ENCODE measurements around the gene MT3.

Gene MT3

GRCh38 chr16:56631197-56631596 lies 41.9 kb downstream of the MT3 start:
- no peak for DNase-seq (ENCODE audit: low spot score)

- no peak for DNase-seq (ENCODE audit: low spot score)
These were observed 42.5 kb downstream of the MT3 start for GRCh38 chr16:56631832-56632155.

GRCh38 chr16:56632156-56632847 lies 43.0 kb downstream of the MT3 start, which contains the start of gene MT1M:
Gene MT1M (plus strand): TSS chr16:56632659. CDS start chr16:56632732, 73 bp downstream.
- DNase-seq (ENCODE audit: low spot score), result no peak

- no peak for DNase-seq (ENCODE audit: low spot score)
These were observed 43.6 kb downstream of the MT3 start for GRCh38 chr16:56632848-56633365.

GRCh38 chr16:56633535-56633934 lies 44.2 kb downstream of the MT3 start:
- DNase-seq (ENCODE audit: low spot score), result no peak

GRCh38 chr16:56634715-56635440 lies 45.5 kb downstream of the MT3 start:
- DNase-seq (ENCODE audit: low spot score), result no peak

- no peak for DNase-seq (ENCODE audit: low spot score)
These were observed 46.2 kb downstream of the MT3 start for GRCh38 chr16:56635441-56635967.

GRCh38 chr16:56636616-56637413 lies 47.5 kb downstream of the MT3 start:
- no peak for DNase-seq (ENCODE audit: low spot score)

- peak; percentile 52 for DNase-seq (ENCODE audit: low spot score)
These were observed 48.8 kb downstream of the MT3 start, which contains the start of gene MT1A for GRCh38 chr16:56637814-56638750. Gene MT1A (plus strand): TSS chr16:56638666. CDS start chr16:56638739, 73 bp downstream.

- no peak for DNase-seq (ENCODE audit: low spot score)
These were observed 49.7 kb downstream of the MT3 start for GRCh38 chr16:56639045-56639444.

GRCh38 chr16:56640076-56640475 lies 50.7 kb downstream of the MT3 start:
- no peak for DNase-seq (ENCODE audit: low spot score)
